Adrenal gland (tissue), 5 donors: Measurements from ENCODE around the gene RPS28.
A peak's percentile ranks its signal among the peaks of the same experiment; 100 is the strongest.

Experiments
- POLR2A ChIP-seq, 2 donors: fragments of 450-650 bp; IDR thresholded peaks; one replicate each; pipeline ENCODE4 v1.6.1; 2017; ENCODE audit warnings: antibody characterized with exemption in 2 of 2, mild to moderate bottlenecking in 2 of 2, moderate library complexity in 1 of 2
- TF ChIP-seq, protein P1 (sequence below), 6 experiments: fragments of 450-650 bp in 4 of 6; fragments of 200-600 bp in 2 of 6; sonication (generic) in 1 of 6; IDR thresholded peaks; 1 replicate in 5 of 6; 2 replicates in 1 of 6; pipeline versions ENCODE4 v1.5.1 to v1.8.0; 2016 to 2021; ENCODE audit warnings: antibody characterized with exemption in 6 of 6, mild to moderate bottlenecking in 2 of 6, moderate library complexity in 1 of 6
- donor health status: DM: no; HTN: no; CAD: no.

DNA sequence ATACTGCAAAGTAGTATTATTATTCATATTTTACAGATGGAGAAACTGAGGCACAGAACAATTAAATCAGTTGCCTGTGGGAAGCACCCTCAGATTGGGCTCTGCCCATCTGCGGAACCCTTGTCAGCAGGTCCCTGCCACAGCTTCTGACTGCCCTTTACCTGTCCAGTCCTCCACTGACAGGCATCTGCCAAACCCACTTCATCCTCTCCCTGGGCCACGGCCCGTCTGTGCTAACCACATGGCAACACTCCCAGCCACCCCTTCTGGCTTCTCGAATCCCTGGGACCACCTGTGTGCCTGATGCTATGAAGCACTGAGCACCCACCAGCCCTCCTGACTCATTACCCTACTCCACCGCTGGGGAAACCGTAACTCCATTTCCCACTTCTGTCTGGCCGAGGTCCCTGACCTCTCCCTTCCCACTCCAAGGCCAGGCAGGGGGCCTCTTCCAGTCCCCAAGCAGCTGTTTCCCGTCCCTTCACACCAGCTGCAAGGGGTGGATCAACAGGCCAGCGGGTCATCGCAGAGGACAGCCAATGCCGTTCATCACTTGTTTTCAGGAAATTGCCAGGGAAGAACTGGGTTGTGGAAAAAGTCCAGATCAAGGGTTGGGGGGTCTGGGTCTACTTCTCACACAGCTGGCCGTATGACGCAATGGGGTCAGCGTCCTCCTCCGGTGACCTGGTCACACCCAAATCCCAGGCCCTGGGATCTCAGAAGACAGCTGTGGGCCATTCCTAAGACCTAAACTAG is 19.2 kb downstream of the RPS28 start:
- TF ChIP-seq, protein P1, sequence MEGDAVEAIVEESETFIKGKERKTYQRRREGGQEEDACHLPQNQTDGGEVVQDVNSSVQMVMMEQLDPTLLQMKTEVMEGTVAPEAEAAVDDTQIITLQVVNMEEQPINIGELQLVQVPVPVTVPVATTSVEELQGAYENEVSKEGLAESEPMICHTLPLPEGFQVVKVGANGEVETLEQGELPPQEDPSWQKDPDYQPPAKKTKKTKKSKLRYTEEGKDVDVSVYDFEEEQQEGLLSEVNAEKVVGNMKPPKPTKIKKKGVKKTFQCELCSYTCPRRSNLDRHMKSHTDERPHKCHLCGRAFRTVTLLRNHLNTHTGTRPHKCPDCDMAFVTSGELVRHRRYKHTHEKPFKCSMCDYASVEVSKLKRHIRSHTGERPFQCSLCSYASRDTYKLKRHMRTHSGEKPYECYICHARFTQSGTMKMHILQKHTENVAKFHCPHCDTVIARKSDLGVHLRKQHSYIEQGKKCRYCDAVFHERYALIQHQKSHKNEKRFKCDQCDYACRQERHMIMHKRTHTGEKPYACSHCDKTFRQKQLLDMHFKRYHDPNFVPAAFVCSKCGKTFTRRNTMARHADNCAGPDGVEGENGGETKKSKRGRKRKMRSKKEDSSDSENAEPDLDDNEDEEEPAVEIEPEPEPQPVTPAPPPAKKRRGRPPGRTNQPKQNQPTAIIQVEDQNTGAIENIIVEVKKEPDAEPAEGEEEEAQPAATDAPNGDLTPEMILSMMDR (IDR thresholded peaks at IDR 0.05), result peak in 5 of 6 experiments; percentile 9 to 36 (median 25)
- TF ChIP-seq POLR2A (IDR thresholded peaks at IDR 0.05), result no peak
